Heart right ventricle (tissue), 16 donors: ENCODE results near the gene MGST2. TPM values are rescaled to one million over a fixed set of nuclear protein-coding genes. Genes with fewer than 3 reads are reported as not detected.

Source experiments
- ATAC-seq, 8 donors: fragments of 200-7000 bp; cut with Tn5 transposase; one replicate each; pipeline ENCODE4 v1.9.1; 2020; ENCODE audit warnings: mild to moderate bottlenecking in 8 of 8, moderate library complexity in 8 of 8, moderate number of reproducible peaks in 1 of 8
- DNase-seq, 2 donors: peaks; one replicate each; pipeline ENCODE4 v3.0.0-alpha.2; 2020
- H3K27ac ChIP-seq, 10 donors: fragments of 200-600 bp; sonication (generic) in 2 of 10; one replicate each; pipeline versions ENCODE4 v1.5.0 to v1.8.0; 2020 to 2022; ENCODE audit warnings: mild to moderate bottlenecking in 3 of 10
- H3K27me3 ChIP-seq, 7 donors: fragments of 200-600 bp; one replicate each; pipeline ENCODE4 v1.8.0; 2021 to 2022; ENCODE audit warnings: mild to moderate bottlenecking in 2 of 7
- H3K36me3 ChIP-seq, 9 donors: fragments of 200-600 bp; sonication (generic) in 1 of 9; one replicate each; pipeline versions ENCODE4 v1.5.0 to v1.8.0; 2020 to 2022; ENCODE audit warnings: mild to moderate bottlenecking in 2 of 9
- H3K4me1 ChIP-seq, 9 donors: fragments of 200-600 bp; sonication (generic) in 1 of 9; one replicate each; pipeline versions ENCODE4 v1.5.0 to v1.8.0; 2020 to 2022; ENCODE audit warnings: mild to moderate bottlenecking in 4 of 9
- H3K4me3 ChIP-seq, 10 donors: fragments of 200-600 bp; sonication (generic) in 2 of 10; one replicate each; pipeline versions ENCODE4 v1.5.0 to v1.8.0; 2020 to 2022; ENCODE audit warnings: mild to moderate bottlenecking in 7 of 10, moderate library complexity in 2 of 10
- H3K9me3 ChIP-seq, 11 donors: fragments of 200-600 bp in 10 of 11; sonication (generic) in 2 of 11; one replicate each; pipeline versions ENCODE4 v1.5.0 to v1.8.0; 2013 to 2022; ENCODE audit warnings: mild to moderate bottlenecking in 2 of 11, control low read depth in 1 of 11, moderate library complexity in 1 of 11
- CTCF ChIP-seq, 9 donors: fragments of 200-600 bp; sonication (generic) in 2 of 9; IDR thresholded peaks; one replicate each; pipeline versions ENCODE4 v1.5.0 to v1.8.0; 2021 to 2022; ENCODE audit warnings: antibody characterized with exemption in 9 of 9, mild to moderate bottlenecking in 5 of 9, moderate library complexity in 1 of 9
- WGBS, 2 donors: extraction: QIAGEN DNeasy Blood & Tissue Kit; methylation state at CpG; one replicate each; pipeline ENCODE4 v1.1.7; 2013; ENCODE audit warnings: inconsistent platforms in 1 of 2; 5-methylcytosine and 5-hydroxymethylcytosine counted together
- intact Hi-C, 10 donors: fragments of 100-400 bp; cut with DNase I; formaldehyde crosslinking; loops; one replicate each; pipeline versions ENCODE4 v1.11.1 to v1.14.2; 2022
- polyA plus RNA-seq, 2 donors: library from polyadenylated mRNA; stranded (reverse); fragments of 200-250 nt; gene quantifications; one replicate each; pipeline ENCODE4 v1.2.3, GENCODE V29; 2013
- total RNA-seq, 10 donors: library from RNA; stranded (reverse); fragmentation: NEBNext Ultra II Directional in 3 of 10; extraction: Animal tissue kit (Norgen Biotek cat#: 25700) in 3 of 10; gene quantifications; one replicate each; pipeline versions ENCODE4 v1.2.1 to v1.2.4, GENCODE V29; 2021 to 2023
- donor health status: Arrhythmogenic right ventricular cardiomyopathy.
- donor health status: ischemic (EF 13 %, LVEDD 7.1; RV severe dilation, severe dysfunction).
- donor health status: healthy with polysubstance abuse.
- donor health status: DM: no; HTN: yes; CAD: no.
- donor health status: DM: no; HTN: no; CAD: no.
- donor health status: ischemic (EF 25% LVEDD 6.9; RV normal size, moderate dysfunction).
- donor health status: ischemic (EF 25% LVEDD 5.7; RV mildly dilated, moderate dysfunction).
- donor health status: healthy.
- donor health status: DM: yes; HTN: yes; CAD: no.
- donor health status: Ischemic cardiomyopathy.
- donor health status: ischemic (EF 35%, LVEDD 5.7; RV mildly dilated, moderate dysfunction).
- donor health status: nonischemic (EF 11% LVEDD 7.7; RV severe dilation, severe dysfunction).
- donor health status: DM: yes; HTN: yes; CAD: no.
- donor health status: PGD.
- donor health status: ischemic (EF 29% LVEDD 5.4; RV normal size, mild dysfunction).
- donor health status: nonischemic (EF 23%, LVEDD 6.1; RV moderate dilation, normal function).

MGST2 gene
- total and polyA plus RNA-seq, 12 donors = 97.6 to 203 (median 107) TPM

- ATAC-seq (no peak), DNase-seq (no peak)
- Histone ChIP-seq H3K9me3 (no peaks in the 10 kb centered on the region), H3K36me3 (no peaks in the 10 kb centered on the region), H3K27me3 (no peaks in the 10 kb centered on the region), H3K4me3 (no peak overlapping the region), H3K27ac (no peak overlapping the region), H3K4me1 (peaks cover 11 to 32% (median 26%) of the 10 kb centered on the region in 9 donors)
- intact Hi-C loops = loop anchor here in 2 of 10 donors (5.0 kb wide), 2 partner anchors 73 to 513 kb away; no protein-coding TSS in a partner anchor
- 97 to 98% methylated on average over 1 of the region's 1 CpG for WGBS, 2 donors
- no peak for TF ChIP-seq CTCF (IDR thresholded peaks at IDR 0.05)
Measured at GRCh38 chr4:139744232-139744631, 78.6 kb downstream of the MGST2 start.

- no peak for TF ChIP-seq CTCF (IDR thresholded peaks at IDR 0.05)
- DNase-seq = no peak
- no peak overlapping the region for H3K4me3 ChIP-seq
- no peaks in the 10 kb centered on the region for H3K27me3 ChIP-seq
- H3K27ac ChIP-seq = no peak overlapping the region
- WGBS, 2 donors = 94 to 95% methylated on average over 6 of the region's 6 CpGs
- ATAC-seq = no peak
- intact Hi-C loops = no loop called here
- H3K9me3 ChIP-seq = no peaks in the 10 kb centered on the region
- H3K4me1 ChIP-seq = peaks cover 7 to 25% (median 16%) of the 10 kb centered on the region in 9 donors
- no peaks in the 10 kb centered on the region for H3K36me3 ChIP-seq
Measured at GRCh38 chr4:139745111-139745639, 79.6 kb downstream of the MGST2 start.

GRCh38 chr4:139746431-139747171 is 81.0 kb downstream of the MGST2 start:
- ATAC-seq (no peak), DNase-seq (no peak)
- no peaks in the 10 kb centered on the region for H3K27me3 ChIP-seq
- 79 to 85% methylated on average over 12 of the region's 12 CpGs for WGBS, 2 donors
- no peaks in the 10 kb centered on the region for H3K36me3 ChIP-seq
- H3K4me1 ChIP-seq = peaks cover 0 to 10% (median 2%) of the 10 kb centered on the region in 9 donors
- H3K27ac ChIP-seq = no peak overlapping the region
- H3K9me3 ChIP-seq = no peaks in the 10 kb centered on the region
- no peak for TF ChIP-seq CTCF (IDR thresholded peaks at IDR 0.05)
- no peak overlapping the region for H3K4me3 ChIP-seq
- intact Hi-C loops = no loop called here

- TF ChIP-seq CTCF (IDR thresholded peaks at IDR 0.05) = no peak
- ATAC-seq = no peak
- intact Hi-C loops = no loop called here
- Histone ChIP-seq H3K4me3 (no peak overlapping the region), H3K9me3 (no peaks in the 10 kb centered on the region), H3K27ac (no peak overlapping the region), H3K4me1 (peaks cover 0 to 8% (median 0%) of the 10 kb centered on the region in 9 donors), H3K36me3 (no peaks in the 10 kb centered on the region), H3K27me3 (no peaks in the 10 kb centered on the region)
- DNase-seq = no peak
- 67 to 82% methylated on average over 6 of the region's 6 CpGs for WGBS, 2 donors
Measured at GRCh38 chr4:139749338-139749737, 83.7 kb downstream of the MGST2 start.
